H1 (cell line): Measurements from ENCODE around the gene WDR33. TPM values are rescaled to one million over a fixed set of nuclear protein-coding genes. Genes with fewer than 3 reads are reported as not detected.

Experiments used
- BACH1 ChIP-seq: IDR thresholded peaks from 2 replicates; pipeline ENCODE4 v1.6.1; 2012; ENCODE audit warnings: low read length, improper control_type of control experiment
- CBX5 ChIP-seq: fragments of 300-800, 300-1000 bp; sonication (generic); IDR thresholded peaks from 2 replicates; pipeline ENCODE4 v1.7.1; 2016; ENCODE audit warnings: antibody characterized with exemption, low read length, low read depth
- RNF2 ChIP-seq: fragments of 200-900, 300-1000 bp; sonication (generic); IDR thresholded peaks from 2 replicates; pipeline ENCODE4 v1.7.1; 2016; ENCODE audit warnings: borderline replicate concordance, low read depth, mild to moderate bottlenecking, antibody characterized with exemption, low read length; ENCODE audit not compliant: poor library complexity, severe bottlenecking; ENCODE audit errors: missing control alignments
- RXRA ChIP-seq: IDR thresholded peaks from 2 replicates; pipeline ENCODE4 v1.6.1; 2011; ENCODE audit warnings: low read depth, mild to moderate bottlenecking, low read length, moderate library complexity; ENCODE audit not compliant: insufficient read depth
- polyA plus RNA-seq, 7 experiments: library from polyadenylated mRNA; depleted of rRNA in 3 of 7; stranded (reverse) in 5 of 7; unstranded in 2 of 7; fragments of >200 nt in 5 of 7; fragments of 200-250 nt in 2 of 7; gene quantifications; 1 replicate in 5 of 7; 2 replicates in 1 of 7; 4 replicates in 1 of 7; pipeline versions ENCODE4 v1.2.1 to v1.2.3, GENCODE V29; 2011 to 2013; ENCODE audit warnings: missing spikeins in 2 of 7, mixed read lengths in 2 of 7
- total RNA-seq: library from RNA; stranded (reverse); fragmentation: NEBNext Ultra II Directional; extraction: Animal tissue kit (Norgen Biotek cat#: 25700); gene quantifications from 2 replicates; pipeline ENCODE4 v1.2.1, GENCODE V29; 2021
- TF ChIP-seq, protein P1 (sequence below): fragments of 300-600 bp; sonication (generic); IDR thresholded peaks from 2 replicates; pipeline ENCODE4 v1.7.1; 2012; ENCODE audit warnings: low read length, moderate library complexity, mild to moderate bottlenecking, inconsistent platforms; ENCODE audit not compliant: insufficient replicate concordance

The WDR33 gene
- total and polyA plus RNA-seq, 2 of the 8 experiments (the other 6 are each of a cell fraction or from before 2014, with no cell fraction given): 18.1 to 82.7 TPM

DNA sequence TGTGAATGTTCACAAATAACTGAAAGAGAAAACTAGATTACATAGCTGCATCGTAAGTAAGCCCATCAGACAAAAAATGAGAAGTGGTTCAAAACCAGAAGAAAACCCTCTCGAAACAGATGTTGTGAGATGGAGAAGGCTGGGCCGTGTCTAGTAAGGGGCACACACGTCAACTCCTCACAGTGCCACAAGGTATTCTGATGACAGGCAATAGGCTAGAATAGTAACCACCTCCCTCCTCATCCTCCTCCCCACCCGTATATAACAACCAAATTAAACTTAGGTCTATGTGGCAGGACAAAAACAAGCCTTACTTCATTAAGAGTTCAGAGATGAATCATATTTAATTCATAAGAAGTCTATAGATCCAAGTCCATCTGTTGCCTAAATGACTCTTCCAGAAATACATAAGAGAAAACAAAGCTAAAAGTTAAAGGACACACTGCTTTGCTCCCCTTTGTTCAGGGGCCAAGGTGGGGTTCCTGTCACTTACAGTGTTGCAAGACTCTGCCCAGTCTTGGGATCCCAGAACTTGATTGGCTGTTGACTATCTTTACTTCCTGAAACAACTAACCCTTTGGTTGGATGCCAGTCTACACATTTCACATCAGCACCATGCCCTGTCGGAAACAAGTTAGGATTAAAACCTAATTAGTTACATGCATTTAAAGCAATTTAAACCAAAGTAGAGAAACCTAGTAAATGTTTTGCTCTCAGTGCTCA lies 84.7 kb downstream of the WDR33 start (continued):
- TF ChIP-seq, protein P1, sequence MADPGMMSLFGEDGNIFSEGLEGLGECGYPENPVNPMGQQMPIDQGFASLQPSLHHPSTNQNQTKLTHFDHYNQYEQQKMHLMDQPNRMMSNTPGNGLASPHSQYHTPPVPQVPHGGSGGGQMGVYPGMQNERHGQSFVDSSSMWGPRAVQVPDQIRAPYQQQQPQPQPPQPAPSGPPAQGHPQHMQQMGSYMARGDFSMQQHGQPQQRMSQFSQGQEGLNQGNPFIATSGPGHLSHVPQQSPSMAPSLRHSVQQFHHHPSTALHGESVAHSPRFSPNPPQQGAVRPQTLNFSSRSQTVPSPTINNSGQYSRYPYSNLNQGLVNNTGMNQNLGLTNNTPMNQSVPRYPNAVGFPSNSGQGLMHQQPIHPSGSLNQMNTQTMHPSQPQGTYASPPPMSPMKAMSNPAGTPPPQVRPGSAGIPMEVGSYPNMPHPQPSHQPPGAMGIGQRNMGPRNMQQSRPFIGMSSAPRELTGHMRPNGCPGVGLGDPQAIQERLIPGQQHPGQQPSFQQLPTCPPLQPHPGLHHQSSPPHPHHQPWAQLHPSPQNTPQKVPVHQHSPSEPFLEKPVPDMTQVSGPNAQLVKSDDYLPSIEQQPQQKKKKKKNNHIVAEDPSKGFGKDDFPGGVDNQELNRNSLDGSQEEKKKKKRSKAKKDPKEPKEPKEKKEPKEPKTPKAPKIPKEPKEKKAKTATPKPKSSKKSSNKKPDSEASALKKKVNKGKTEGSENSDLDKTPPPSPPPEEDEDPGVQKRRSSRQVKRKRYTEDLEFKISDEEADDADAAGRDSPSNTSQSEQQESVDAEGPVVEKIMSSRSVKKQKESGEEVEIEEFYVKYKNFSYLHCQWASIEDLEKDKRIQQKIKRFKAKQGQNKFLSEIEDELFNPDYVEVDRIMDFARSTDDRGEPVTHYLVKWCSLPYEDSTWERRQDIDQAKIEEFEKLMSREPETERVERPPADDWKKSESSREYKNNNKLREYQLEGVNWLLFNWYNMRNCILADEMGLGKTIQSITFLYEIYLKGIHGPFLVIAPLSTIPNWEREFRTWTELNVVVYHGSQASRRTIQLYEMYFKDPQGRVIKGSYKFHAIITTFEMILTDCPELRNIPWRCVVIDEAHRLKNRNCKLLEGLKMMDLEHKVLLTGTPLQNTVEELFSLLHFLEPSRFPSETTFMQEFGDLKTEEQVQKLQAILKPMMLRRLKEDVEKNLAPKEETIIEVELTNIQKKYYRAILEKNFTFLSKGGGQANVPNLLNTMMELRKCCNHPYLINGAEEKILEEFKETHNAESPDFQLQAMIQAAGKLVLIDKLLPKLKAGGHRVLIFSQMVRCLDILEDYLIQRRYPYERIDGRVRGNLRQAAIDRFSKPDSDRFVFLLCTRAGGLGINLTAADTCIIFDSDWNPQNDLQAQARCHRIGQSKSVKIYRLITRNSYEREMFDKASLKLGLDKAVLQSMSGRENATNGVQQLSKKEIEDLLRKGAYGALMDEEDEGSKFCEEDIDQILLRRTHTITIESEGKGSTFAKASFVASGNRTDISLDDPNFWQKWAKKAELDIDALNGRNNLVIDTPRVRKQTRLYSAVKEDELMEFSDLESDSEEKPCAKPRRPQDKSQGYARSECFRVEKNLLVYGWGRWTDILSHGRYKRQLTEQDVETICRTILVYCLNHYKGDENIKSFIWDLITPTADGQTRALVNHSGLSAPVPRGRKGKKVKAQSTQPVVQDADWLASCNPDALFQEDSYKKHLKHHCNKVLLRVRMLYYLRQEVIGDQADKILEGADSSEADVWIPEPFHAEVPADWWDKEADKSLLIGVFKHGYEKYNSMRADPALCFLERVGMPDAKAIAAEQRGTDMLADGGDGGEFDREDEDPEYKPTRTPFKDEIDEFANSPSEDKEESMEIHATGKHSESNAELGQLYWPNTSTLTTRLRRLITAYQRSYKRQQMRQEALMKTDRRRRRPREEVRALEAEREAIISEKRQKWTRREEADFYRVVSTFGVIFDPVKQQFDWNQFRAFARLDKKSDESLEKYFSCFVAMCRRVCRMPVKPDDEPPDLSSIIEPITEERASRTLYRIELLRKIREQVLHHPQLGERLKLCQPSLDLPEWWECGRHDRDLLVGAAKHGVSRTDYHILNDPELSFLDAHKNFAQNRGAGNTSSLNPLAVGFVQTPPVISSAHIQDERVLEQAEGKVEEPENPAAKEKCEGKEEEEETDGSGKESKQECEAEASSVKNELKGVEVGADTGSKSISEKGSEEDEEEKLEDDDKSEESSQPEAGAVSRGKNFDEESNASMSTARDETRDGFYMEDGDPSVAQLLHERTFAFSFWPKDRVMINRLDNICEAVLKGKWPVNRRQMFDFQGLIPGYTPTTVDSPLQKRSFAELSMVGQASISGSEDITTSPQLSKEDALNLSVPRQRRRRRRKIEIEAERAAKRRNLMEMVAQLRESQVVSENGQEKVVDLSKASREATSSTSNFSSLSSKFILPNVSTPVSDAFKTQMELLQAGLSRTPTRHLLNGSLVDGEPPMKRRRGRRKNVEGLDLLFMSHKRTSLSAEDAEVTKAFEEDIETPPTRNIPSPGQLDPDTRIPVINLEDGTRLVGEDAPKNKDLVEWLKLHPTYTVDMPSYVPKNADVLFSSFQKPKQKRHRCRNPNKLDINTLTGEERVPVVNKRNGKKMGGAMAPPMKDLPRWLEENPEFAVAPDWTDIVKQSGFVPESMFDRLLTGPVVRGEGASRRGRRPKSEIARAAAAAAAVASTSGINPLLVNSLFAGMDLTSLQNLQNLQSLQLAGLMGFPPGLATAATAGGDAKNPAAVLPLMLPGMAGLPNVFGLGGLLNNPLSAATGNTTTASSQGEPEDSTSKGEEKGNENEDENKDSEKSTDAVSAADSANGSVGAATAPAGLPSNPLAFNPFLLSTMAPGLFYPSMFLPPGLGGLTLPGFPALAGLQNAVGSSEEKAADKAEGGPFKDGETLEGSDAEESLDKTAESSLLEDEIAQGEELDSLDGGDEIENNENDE: no peak
- TF ChIP-seq RXRA (no peak), BACH1 (no peak), CBX5 (no peak), RNF2 (no peak)
